Lower leg skin (tissue), 3 donors: ENCODE results near the gene SORCS2.

Experiments used
- CTCF ChIP-seq, 3 donors: fragments of 450-650 bp; IDR thresholded peaks; one replicate each; pipeline ENCODE4 v1.5.1; 2016; ENCODE audit warnings: antibody characterized with exemption in 3 of 3, mild to moderate bottlenecking in 3 of 3, moderate library complexity in 2 of 3
- POLR2A ChIP-seq, 2 donors: fragments of 450-650 bp; IDR thresholded peaks; one replicate each; pipeline ENCODE4 v1.6.1; 2016 to 2017; ENCODE audit warnings: antibody characterized with exemption in 2 of 2, mild to moderate bottlenecking in 1 of 2, moderate library complexity in 1 of 2

GRCh38 chr4:7731437-7731836 lies 539.1 kb downstream of the SORCS2 start:
- TF ChIP-seq CTCF (IDR thresholded peaks at IDR 0.05) (no peak), POLR2A (IDR thresholded peaks at IDR 0.05) (no peak)
